ENCODE data around the gene OR12D2.
"Not testable (repeated sequence)": the region's sequence is repeated elsewhere in the genome, so short reads cannot be mapped to it uniquely, and the experiment has no call there.

OR12D2 gene

GRCh38 chr6:29395331-29395730 lies at the start of gene OR12D2:
TSS of gene OR12D2 (plus strand) at chr6:29395631. CDS start at chr6:29396700, 1,069 bp downstream.
- no peak for DNase-seq (ENCODE audit: low spot score)

GRCh38 chr6:29349348-29349747 lies 46.1 kb upstream of the OR12D2 start:
- DNase-seq (ENCODE audit: low spot score): not testable (repeated sequence)

GRCh38 chr6:29354980-29355379 lies 40.5 kb upstream of the OR12D2 start:
- DNase-seq (ENCODE audit: low spot score): no peak

GRCh38 chr6:29355603-29356002 lies 39.8 kb upstream of the OR12D2 start:
- no peak for DNase-seq (ENCODE audit: low spot score)

GRCh38 chr6:29368765-29369164 lies 26.7 kb upstream of the OR12D2 start, which contains the start of gene OR5V1:
TSS of gene OR5V1 (minus strand) at chr6:29368865. CDS start at chr6:29356195, 12,670 bp downstream.
- no peak for DNase-seq (ENCODE audit: low spot score)

GRCh38 chr6:29375191-29375590 lies 20.2 kb upstream of the OR12D2 start, which contains the start of gene OR12D3:
TSS of gene OR12D3 (minus strand) at chr6:29375291. CDS start at chr6:29375287, 4 bp downstream.
- no peak for DNase-seq (ENCODE audit: low spot score)

- DNase-seq (ENCODE audit: low spot score): no peak
These were observed 19.4 kb upstream of the OR12D2 start for GRCh38 chr6:29376003-29376402.

- no peak for DNase-seq (ENCODE audit: low spot score)
These were observed 6.9 kb upstream of the OR12D2 start for GRCh38 chr6:29388533-29388932.

GRCh38 chr6:29399525-29399924 lies 4.1 kb downstream of the OR12D2 start:
- no peak for DNase-seq (ENCODE audit: low spot score)

GRCh38 chr6:29403801-29404200 lies 8.4 kb downstream of the OR12D2 start:
- no peak for DNase-seq (ENCODE audit: low spot score)

GRCh38 chr6:29414588-29414987 lies 19.2 kb downstream of the OR12D2 start, which contains the start of gene OR12D1:
TSS of gene OR12D1 (plus strand) at chr6:29414928.
- no peak for DNase-seq (ENCODE audit: low spot score)

- no peak for DNase-seq (ENCODE audit: low spot score)
These were observed 24.1 kb downstream of the OR12D2 start for GRCh38 chr6:29419516-29419915.

- no peak for DNase-seq (ENCODE audit: low spot score)
These were observed 28.7 kb downstream of the OR12D2 start for GRCh38 chr6:29424168-29424567.

GRCh38 chr6:29424575-29424974 lies 29.1 kb downstream of the OR12D2 start:
- no peak for DNase-seq (ENCODE audit: low spot score)

GRCh38 chr6:29425075-29425474 lies 29.6 kb downstream of the OR12D2 start:
- no peak for DNase-seq (ENCODE audit: low spot score)

GRCh38 chr6:29426654-29427053 lies 31.2 kb downstream of the OR12D2 start:
- no peak for DNase-seq (ENCODE audit: low spot score)

- not testable (repeated sequence) for DNase-seq (ENCODE audit: low spot score)
These were observed 41.3 kb downstream of the OR12D2 start for GRCh38 chr6:29436730-29437129.

GRCh38 chr6:29439006-29439405 lies 43.6 kb downstream of the OR12D2 start, which contains the start of gene OR10C1:
TSS of gene OR10C1 (plus strand) at chr6:29439306. CDS start at chr6:29440016, 710 bp downstream.
- DNase-seq (ENCODE audit: low spot score): no peak

- no peak for DNase-seq (ENCODE audit: low spot score)
These were observed 47.3 kb downstream of the OR12D2 start for GRCh38 chr6:29442719-29443118.

- DNase-seq (ENCODE audit: low spot score): not testable (repeated sequence)
These were observed 48.6 kb downstream of the OR12D2 start for GRCh38 chr6:29444031-29444430.
